Measurements from ENCODE around the gene RAVER1. TPM values are rescaled to one million over a fixed set of nuclear protein-coding genes. Genes with fewer than 3 reads are reported as not detected.
"Not testable (repeated sequence)": the region's sequence is repeated elsewhere in the genome, so short reads cannot be mapped to it uniquely, and the experiment has no call there.

The RAVER1 gene, protein sequence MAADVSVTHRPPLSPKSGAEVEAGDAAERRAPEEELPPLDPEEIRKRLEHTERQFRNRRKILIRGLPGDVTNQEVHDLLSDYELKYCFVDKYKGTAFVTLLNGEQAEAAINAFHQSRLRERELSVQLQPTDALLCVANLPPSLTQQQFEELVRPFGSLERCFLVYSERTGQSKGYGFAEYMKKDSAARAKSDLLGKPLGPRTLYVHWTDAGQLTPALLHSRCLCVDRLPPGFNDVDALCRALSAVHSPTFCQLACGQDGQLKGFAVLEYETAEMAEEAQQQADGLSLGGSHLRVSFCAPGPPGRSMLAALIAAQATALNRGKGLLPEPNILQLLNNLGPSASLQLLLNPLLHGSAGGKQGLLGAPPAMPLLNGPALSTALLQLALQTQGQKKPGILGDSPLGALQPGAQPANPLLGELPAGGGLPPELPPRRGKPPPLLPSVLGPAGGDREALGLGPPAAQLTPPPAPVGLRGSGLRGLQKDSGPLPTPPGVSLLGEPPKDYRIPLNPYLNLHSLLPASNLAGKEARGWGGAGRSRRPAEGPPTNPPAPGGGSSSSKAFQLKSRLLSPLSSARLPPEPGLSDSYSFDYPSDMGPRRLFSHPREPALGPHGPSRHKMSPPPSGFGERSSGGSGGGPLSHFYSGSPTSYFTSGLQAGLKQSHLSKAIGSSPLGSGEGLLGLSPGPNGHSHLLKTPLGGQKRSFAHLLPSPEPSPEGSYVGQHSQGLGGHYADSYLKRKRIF
- polyA plus RNA-seq (2013, experiment 1 of 2; ENCODE audit: insufficient read length) = 48.7 TPM
- polyA plus RNA-seq (2013, experiment 2 of 2; ENCODE audit: insufficient read length) = 29.7 TPM

DNA sequence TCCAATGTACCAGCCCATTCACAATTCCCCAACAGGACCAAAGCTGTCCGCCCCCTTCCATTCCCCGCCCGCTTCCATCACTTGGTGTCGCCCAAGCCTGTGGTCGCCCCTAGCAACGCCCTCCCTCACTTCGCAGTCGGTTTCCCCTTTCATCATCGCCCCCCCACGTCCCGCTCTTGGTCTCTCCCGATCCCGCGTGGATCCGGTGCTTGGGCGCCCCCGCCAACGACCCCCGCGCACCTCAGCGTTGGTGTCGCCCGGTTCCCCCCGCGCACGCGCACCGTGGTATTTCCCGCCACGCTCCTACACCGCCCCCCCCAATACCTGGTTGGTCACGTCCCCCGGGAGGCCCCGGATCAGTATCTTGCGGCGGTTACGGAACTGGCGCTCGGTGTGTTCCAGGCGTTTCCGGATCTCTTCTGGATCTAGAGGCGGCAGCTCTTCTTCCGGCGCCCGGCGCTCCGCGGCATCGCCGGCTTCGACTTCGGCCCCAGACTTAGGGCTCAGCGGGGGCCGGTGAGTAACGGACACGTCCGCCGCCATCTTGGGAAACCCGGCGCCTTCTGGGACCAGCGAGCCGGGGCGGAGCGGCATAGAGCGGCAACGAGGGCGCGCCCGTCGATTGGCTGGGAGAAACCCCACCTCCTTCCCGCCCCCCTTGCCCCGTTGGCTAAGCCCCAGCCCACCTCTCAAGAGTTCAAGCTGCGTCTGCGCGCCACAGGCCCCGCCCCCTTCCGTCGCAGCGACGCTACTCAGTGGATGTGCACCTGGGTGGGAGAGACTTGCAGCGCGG is at the start of gene RAVER1:
TSS of gene RAVER1 (minus strand) at position 565 of the 793 bp plus-strand sequence. CDS start at position 543, 22 bp downstream.
- DNase-seq = peak; percentile 96

DNA sequence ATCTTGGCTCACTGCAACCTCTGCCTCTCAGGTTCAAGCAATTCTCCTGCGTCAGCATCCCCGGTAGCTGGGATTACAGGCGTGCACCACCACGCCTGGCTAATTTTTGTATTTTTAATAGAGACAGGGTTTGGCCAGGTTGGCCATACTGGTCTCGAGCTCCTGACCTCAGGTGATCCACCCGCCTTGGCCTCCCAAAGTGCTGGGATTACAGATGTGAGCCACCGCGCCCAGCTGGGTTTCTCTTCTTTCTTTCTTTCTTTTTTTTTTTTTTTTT is 49.8 kb upstream of the RAVER1 start:
- not testable (repeated sequence) for DNase-seq

GRCh38 chr19:10380313-10381102 is 47.2 kb upstream of the RAVER1 start, which contains the start of gene TYK2:
Gene TYK2, minus strand, starts transcription at chr19:10380572. Its CDS starts 2,166 bp downstream, at chr19:10378406.
- DNase-seq = peak; percentile 98

DNA sequence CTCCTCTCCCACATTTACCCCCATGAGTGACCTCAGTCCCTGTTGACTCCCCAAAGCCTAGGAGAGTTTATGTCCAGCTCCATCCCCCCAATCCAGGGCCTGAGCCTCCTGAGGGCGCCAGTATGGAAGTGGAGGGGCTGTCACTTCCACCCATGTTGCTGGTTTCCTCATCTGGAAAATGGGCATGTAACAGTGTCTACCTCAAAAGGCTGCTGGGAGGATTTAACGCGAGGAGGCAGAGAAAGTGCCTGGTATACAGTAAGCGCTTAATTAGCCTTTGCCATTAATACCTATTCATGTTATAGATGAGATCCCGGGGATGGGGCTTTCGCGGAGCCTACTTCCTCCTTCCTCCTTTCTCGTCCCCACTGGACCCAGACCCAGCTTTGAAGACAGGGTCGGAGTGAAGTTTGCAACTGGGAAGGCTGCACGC is 46.6 kb upstream of the RAVER1 start:
- peak; percentile 4 for DNase-seq

DNA sequence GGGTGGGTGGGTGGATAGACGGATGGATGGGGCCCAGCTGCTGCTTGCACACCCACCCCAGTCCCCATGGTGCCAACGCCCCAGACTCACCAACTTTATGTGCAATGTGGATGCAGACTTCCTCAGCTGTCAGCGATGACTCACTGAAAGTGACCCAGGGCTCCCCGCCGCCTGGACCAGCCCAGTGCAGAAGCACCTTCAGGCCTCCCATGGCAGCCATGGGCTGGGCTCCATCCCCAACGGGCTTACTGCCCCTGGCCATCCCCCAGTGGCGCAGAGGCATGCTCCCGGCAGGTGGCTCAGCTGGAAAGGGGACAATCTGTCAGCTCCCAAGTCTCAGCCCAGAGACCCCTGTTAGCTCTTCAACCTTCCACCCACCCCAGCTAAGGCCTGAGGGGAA is 44.8 kb upstream of the RAVER1 start:
- DNase-seq = no peak

GRCh38 chr19:10377140-10377640 is 43.9 kb upstream of the RAVER1 start:
- DNase-seq = not testable (repeated sequence)

GRCh38 chr19:10374931-10375330 is 41.6 kb upstream of the RAVER1 start:
- DNase-seq = no peak

GRCh38 chr19:10372690-10373089 is 39.4 kb upstream of the RAVER1 start:
- no peak for DNase-seq

- DNase-seq = no peak
Observed at GRCh38 chr19:10368101-10368803, 34.9 kb upstream of the RAVER1 start.

DNA sequence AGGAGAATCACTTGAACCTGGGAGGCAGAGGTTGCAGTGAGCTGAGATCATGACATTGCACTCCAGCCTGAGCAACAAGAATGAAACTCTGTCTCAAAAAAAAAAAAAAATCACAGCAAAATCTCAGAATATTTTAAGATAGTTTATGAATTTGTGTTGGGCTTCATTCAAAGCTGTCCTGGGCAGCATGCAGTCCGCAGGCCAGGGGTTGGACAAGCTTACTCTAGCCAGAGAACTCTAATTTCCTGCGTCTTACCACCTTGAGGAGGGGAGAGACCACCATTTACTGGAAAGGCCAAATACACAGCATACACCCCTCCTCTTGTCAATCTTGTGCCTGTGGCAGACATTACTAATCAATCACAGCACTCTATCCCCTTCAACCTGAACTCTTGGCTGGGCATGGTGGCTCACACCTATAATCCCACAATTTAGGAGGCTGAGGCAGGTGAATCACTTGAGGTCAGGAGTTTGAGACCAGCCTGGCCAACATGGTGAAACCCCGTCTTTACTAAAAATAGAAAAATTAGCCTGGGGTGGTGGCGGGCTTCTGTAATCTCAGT is 33.7 kb upstream of the RAVER1 start:
- DNase-seq = not testable (repeated sequence)

DNA sequence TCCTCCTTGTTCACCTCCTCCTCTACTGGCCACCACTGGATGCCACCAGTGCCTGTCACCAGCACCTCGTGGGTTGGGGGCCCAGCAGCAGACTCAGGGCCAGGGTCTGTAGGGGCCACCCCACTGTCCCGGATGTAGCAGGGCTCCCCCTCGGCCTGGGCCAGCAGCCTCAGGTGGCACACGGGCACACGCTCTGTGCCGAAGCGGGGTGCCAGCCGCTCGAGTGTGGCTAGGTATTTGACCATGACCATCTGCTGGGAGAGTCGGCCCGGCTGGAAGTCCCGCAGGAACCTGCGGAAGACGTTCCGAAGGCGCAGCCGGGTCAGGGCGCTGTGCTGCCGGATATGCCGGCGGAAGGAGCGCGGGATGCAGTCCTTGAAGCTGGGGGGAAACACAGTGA is 32.2 kb upstream of the RAVER1 start:
- no peak for DNase-seq

GRCh38 chr19:10364644-10365043 is 31.3 kb upstream of the RAVER1 start:
- DNase-seq = no peak

DNA sequence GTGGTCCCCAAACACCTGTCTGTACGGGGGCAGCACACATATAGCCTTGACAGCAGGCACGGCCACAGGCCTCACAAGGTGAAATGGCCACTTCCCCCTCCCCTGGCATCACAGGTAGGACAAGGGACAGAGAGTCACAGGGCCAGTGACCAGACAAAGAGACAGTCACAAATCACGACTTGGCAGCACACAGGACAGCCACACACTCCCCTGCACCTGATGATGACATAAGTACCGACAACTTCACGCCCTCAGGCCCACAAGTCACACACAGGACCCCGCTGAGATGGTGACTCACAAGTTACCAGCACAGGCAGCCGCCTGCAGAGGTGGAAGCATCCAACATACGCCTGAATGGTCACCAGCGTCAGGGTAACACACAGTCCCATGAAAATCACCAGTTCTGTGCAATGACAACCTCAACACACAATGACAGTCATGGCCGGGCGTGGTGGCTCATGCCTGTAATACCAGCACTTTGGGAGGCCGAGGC is 30.5 kb upstream of the RAVER1 start:
- no peak for DNase-seq

DNA sequence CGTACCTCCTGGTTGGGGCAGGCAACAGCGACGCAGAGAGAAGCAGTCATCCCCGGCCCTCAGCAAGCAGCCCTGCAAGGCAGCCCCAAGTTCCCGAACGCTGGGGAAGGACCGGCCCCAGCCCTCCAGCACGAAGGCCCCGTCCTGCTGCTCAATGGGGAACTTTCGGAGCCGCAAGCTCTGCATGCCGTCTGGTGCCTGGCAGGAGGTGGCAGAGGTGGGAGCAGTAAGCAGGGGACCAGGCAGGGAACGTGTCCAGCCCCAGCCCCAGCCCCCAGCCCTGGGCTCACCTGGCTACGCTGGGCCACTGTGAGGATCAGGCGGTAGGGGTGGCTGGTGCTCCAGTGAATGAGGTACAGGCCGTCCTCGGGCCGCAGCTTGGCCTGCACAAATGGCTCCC is 28.9 kb upstream of the RAVER1 start:
- no peak for DNase-seq

DNA sequence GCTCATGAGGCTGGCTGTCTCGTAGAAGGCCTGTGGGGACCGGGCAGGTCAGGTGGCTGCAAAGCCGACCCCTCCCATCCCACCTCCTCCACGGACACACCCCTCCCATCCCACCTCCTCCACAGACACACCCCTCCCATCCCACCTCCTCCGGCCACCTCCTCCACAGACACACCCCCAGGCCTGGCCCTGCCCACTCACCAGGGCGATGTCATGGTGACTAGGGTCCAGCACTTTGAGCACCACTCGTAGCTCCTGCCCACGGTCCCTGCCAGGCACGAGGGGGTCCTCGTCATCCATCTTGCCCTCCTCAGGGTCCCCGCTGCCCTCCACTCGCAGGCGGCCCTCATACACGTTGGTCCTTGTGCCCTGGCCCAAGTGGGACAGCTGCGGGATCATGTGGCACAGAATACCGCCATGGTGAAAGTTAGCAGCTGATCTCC is 28.3 kb upstream of the RAVER1 start:
- DNase-seq = no peak

DNA sequence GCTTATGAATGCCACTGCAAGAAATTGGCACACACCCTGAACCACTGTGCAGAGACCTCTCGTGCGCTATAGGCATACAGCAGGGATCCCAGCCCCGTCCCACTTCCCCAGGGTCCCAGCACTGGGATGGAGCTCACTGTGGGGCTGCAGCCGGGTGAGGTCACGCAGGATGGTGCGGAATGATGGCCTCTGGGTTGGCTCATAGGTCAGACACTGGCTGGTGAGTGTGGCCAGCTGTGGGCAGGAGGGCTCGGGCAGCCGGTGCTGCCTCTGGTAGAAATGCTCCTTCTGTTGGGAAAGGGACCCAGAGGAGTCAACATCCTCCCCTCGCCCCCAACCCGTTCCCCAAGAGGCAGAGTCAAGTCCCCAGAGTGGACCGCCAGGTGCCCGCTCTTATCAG is 23.1 kb upstream of the RAVER1 start:
- no peak for DNase-seq

GRCh38 chr19:10353793-10354391 is 20.6 kb upstream of the RAVER1 start:
- DNase-seq = peak; percentile 21

DNA sequence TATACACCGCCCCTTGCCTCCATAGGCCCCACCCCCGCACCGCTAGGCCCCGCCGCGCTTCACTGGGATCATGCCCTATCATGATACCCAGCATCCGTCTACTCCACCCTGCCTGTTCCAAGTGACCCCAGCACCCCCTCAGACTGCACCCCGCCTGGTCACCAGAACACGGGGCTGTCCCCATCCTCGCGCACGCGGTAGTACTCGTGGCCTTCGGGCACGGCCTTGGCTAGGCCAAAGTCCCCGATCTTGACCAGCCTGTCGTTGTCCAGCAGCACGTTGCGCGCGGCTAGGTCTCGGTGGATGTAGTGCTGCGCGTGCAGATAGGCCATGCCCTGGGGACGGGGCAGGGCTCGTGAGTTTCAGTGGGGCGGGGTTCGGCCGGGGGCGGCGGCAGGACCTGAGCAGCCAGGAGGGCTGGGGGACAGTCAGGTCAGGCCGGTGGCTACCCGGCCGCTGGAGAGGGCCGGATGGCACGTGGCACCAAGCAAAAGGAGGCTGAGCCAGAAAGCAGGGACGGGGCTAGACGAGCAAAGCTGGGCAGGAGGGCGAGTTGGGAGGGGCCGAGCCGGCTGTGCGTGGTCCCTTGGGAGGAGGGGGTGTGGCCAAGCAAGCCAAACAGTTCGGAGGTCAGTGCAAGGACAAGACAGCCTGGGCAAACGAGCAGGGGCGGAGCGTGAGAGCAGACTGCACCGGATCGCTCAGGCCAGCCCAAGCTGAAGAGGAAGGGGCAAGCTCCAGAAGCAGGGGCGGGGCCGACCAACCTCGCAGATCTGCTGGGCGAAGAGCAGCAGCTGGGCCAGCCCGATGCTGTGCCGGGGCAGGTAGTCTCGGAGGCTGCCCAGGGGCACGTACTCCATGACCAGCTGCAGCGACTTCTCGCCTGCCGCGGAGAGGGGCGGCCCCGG is 19.7 kb upstream of the RAVER1 start:
- DNase-seq = no peak

GRCh38 chr19:10346509-10346908 is 13.2 kb upstream of the RAVER1 start:
- no peak for DNase-seq

Data from fibroblast of skin of back (primary cell).